NB4 (cell line): ENCODE measurements around the gene PDE3B.

Experiments used
- DNase-seq: peaks from one replicate; pipeline ENCODE4 v3.0.0; 2010; ENCODE audit warnings: low read depth
- H3K4me3 ChIP-seq: one replicate; pipeline ENCODE4 v1.5.1; 2011; ENCODE audit warnings: mild to moderate bottlenecking, low read depth, low read length, moderate library complexity
- CTCF ChIP-seq: IDR thresholded peaks from one replicate; pipeline ENCODE4 v1.5.1; 2012; ENCODE audit warnings: low read depth, low read length
- MAX ChIP-seq: IDR thresholded peaks from 2 replicates; pipeline ENCODE4 v1.6.1; 2011; ENCODE audit warnings: low read depth, low read length
- MYC ChIP-seq: IDR thresholded peaks from 2 replicates; pipeline ENCODE4 v1.6.1; 2011; ENCODE audit warnings: low read depth, low read length
- POLR2A ChIP-seq: IDR thresholded peaks from 2 replicates; pipeline ENCODE4 v1.6.1; 2011; ENCODE audit warnings: mild to moderate bottlenecking; ENCODE audit not compliant: insufficient read length; ENCODE audit errors: extremely low read depth

Gene PDE3B

GRCh38 chr11:14637868-14638409 lies 5.7 kb upstream of the PDE3B start:
- no peak overlapping the region for H3K4me3 ChIP-seq
- TF ChIP-seq CTCF = no peak
- TF ChIP-seq POLR2A = no peak
- no peak for TF ChIP-seq MAX
- TF ChIP-seq MYC = no peak
- DNase-seq = no peak

GRCh38 chr11:14638561-14638960 lies 5.0 kb upstream of the PDE3B start:
- no peak for TF ChIP-seq MYC
- no peak for TF ChIP-seq POLR2A
- no peak for TF ChIP-seq MAX
- no peak for TF ChIP-seq CTCF
- H3K4me3 ChIP-seq = no peak overlapping the region
- DNase-seq = peak; percentile 84

- no peak for DNase-seq
- TF ChIP-seq POLR2A = no peak
- no peak for TF ChIP-seq CTCF
- TF ChIP-seq MAX = no peak
- TF ChIP-seq MYC = no peak
- H3K4me3 ChIP-seq = peak overlapping the region; percentile 75
Observed at GRCh38 chr11:14641801-14642200, 1.8 kb upstream of the PDE3B start.

- peak; percentile 45 for DNase-seq
- TF ChIP-seq MAX (no peak), CTCF (no peak), POLR2A (no peak), MYC (no peak)
- H3K4me3 ChIP-seq = peak overlapping the region; percentile 75
Observed at GRCh38 chr11:14642453-14642852, 1.2 kb upstream of the PDE3B start.

- H3K4me3 ChIP-seq = peak overlapping the region; percentile 75
- DNase-seq = peak; percentile 57
Observed at GRCh38 chr11:14642873-14643696, 519 bp upstream of the PDE3B start.

More at GRCh38 chr11:14642873-14643696, 519 bp upstream of the PDE3B start:
- TF ChIP-seq MYC (peak; percentile 40), MAX (peak; percentile 76), POLR2A (no peak)
